Erythroblast (primary cell): Measurements from ENCODE around the gene PDE10A.

Source experiments
- GATA1 ChIP-seq: IDR thresholded peaks from 2 replicates; pipeline ENCODE4 v1.6.1; 2011; ENCODE audit warnings: low read depth, mild to moderate bottlenecking, control low read depth, low read length, moderate library complexity
- POLR2A ChIP-seq: IDR thresholded peaks from 2 replicates; pipeline ENCODE4 v1.6.1; 2011; ENCODE audit warnings: mild to moderate bottlenecking, low read length

DNA sequence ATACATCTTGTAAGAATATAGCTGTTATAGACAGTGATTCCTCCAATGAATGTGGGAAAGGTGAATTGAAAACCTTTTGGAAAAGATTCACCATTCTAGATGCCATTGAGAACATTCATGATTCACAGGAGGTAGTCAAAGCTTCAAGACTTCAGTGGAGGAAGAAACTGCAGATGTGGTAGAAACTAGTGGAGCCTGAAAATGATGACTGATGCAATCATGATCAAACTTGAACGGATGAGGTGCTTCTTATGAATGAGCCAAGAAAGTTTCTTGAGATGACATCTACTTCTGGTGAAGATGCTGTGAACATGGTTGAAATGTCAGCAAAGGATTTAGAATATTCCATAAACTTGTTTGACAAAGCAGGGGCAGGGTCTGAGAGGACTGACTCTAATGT, 286.9 kb downstream of the PDE10A start:
- TF ChIP-seq POLR2A (no peak), GATA1 (no peak)
